ENCODE measurements around the gene WNT3A. TPM values are rescaled to one million over a fixed set of nuclear protein-coding genes. Genes with fewer than 3 reads are reported as not detected.

Gene WNT3A
- polyA plus RNA-seq, 3 donors, result 0.08 to 0.17 (median 0.14) TPM

DNA sequence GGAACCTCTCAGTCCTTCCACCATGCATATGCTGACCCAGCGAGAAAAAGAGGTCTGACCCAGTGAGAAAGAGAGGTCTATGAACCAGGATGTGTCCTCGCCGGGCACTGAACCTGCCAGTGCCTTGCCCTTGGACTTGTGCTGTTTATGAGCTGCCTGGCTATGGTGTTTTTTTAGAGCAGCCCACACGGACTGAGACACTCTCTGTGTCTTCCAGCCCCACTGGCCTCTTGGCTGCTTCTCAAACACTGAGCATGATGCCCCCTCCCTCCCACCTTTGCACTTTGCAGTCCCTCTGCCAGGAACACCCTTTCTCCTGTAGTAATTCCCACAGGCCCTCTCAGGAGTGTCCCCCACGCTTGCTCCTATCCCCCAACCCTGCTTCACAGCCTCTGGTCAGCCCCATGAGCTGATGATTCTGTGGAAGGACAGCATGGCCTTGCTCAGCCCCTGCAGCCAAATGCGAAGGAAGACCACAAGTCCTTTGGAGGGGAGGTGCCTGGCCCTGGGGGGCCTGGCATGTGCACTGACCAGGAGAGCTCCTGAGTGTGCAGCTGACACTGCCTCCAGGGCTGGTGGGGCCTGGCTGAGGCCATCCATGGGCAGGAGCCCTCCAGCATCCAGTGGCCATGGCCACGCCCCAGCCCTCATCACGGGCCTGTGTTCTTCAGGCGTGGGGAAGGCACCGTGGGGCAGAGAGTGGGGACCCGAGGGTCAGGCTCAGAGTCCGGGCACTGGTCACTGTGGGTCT is 23.8 kb downstream of the WNT3A start:
- no peak for DNase-seq (ENCODE audit: low read depth in 3 of 3, low spot score in 2 of 3)

GRCh38 chr1:228031276-228031995 is 24.6 kb downstream of the WNT3A start:
- DNase-seq (ENCODE audit: low read depth in 3 of 3, low spot score in 2 of 3), result no peak

- no peak for DNase-seq (ENCODE audit: low read depth in 3 of 3, low spot score in 2 of 3)
Observed at GRCh38 chr1:228032041-228032440, 25.2 kb downstream of the WNT3A start.

- DNase-seq (ENCODE audit: low read depth in 3 of 3, low spot score in 2 of 3), result no peak
Observed at GRCh38 chr1:228033376-228033775, 26.6 kb downstream of the WNT3A start.

DNA sequence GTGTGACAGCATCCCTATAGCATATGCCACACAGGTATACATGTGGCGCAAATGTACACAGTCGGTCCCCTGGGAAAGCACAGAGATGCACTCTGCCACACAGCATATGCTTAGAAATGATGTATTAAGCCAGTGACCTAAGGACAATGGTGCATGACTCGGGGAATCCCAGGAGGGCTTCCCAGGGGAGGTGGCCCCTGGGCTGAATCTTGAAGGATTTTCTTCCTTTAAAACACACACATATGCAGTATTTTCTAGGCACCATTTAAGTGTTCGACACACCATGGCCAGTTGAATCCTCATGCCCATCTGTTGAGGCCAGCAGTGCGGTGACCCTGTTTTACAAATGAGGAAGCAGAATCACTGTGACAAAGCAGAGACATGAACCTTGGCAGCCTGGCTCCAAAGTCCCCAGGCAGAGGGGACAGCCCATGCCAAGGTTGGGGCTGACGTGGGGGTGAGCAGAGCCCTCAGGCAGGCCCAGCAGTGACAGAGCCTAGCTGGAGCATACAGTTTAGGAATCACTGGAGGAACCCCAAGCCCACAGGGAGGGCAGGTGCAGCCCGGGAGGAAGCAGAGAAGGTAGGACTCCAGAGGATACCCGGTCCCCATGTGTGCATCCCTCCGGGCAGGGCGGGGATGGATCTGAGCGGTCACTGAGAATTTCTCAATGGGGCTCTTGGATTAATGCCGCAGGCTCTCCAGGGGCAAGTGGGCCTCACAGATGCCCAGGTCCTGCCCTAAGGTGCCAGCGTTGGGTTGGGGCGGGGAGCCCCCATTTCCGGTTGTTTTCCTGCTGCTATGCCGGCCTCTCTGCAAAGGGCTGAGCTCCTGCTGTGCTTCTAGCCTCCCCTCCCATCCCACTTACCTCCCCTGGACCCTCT is 28.4 kb downstream of the WNT3A start:
- no peak for DNase-seq (ENCODE audit: low read depth in 3 of 3, low spot score in 2 of 3)

GRCh38 chr1:228035844-228036243 is 29.0 kb downstream of the WNT3A start:
- no peak for DNase-seq (ENCODE audit: low read depth in 3 of 3, low spot score in 2 of 3)

DNA sequence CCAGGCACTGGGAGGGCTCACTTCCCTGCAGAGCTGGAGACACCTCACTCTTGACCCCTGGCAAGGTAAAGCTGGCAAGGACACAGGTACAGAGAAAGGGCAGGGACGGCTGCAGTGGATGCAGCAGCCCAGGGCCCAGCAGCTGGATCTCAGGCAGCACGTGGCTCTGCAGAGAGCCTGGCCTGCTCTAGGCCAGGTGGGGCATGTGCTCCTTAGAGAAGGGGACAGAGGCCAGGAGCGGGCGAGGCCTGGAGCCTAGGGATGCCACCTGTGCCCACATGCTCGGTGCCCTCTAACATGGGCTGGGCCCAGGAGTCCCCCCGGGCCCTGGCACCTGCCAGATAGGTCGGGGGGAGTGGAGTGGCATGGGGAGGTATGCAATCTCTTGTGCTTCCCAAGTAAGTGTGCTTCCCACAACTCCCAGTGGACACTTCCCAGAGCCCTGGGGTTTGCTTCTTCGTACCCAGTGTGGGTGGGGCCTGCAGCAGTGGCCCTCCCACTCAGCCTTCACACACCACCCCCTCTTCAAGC is 30.0 kb downstream of the WNT3A start:
- no peak for DNase-seq (ENCODE audit: low read depth in 3 of 3, low spot score in 2 of 3)

DNA sequence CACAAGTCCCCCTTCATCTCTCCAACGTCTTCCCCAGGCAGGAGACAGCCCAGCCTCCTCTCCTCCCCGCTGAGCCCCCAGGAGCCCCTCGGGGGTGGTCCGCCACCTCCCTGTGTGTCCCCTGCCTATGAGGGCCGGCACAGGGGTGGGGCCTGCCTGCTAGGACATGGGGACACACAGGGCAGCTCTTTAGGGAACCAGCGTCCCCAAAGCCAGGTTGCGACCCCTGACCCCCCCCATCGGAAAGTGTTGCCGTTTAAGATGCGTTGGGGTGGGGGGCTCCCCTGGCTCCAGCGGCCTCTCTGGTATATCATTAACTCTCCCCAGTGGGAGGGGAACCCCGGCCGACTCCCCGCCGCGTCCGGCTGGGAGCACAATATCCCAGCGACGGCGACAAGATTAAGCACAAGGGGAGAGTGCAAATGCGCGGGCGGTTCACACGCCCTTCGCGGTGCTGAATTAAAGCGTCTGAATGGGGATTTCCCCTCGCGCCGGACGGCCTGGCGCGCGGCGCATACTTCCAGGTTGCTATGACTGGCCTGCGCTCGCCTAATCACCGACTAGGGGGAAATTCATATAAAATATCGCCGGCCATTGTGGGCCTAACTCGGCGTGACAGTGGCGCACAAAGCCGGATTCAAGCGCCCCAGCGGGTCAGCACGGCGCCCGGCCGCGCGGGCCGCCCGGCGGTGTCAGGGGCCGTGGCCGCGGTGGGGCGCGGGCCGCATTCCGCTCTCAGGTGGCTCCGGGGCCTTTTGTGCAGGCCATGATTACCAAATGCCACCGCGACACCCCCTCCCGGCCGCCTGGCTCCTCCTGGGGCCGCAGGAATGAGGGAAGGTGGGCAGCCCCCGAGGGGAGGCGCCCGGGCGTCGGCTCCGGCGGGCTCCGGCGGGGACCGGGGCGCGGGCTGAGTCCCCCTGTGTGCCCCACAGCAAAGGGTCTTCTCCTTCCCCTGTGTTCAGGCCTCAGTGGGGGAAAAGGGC is 30.9 kb downstream of the WNT3A start:
- DNase-seq (ENCODE audit: low read depth in 3 of 3, low spot score in 2 of 3), result no peak

DNA sequence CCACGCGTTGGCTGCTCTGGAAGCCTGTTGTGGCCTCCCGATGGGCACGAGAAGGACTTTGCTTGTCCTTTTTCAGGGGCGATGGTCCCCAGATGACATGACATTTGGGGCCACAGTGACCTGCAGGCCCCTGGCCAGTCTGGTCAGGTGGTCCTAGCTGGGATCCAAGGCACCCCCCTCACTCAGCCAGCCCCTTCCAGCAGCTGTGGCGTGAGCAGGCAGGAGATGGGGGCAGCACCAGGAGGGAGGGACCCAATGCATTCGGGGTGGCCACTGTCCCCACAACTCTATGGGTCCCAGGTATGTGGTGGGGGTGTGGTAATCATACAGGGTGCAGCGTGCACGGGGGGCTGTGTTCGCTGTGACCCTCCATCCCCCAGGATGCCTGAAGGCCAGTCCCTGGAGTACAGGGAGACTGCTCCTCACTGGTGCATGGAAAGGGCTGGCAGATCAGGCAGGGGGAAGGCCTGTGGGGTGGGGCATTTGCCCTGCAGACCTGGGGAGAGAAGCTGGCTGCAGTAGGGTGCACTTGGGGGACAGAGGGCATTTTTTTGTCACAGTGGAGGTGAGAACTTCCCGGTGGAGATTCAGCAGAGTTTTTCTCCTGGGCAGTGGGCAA is 31.7 kb downstream of the WNT3A start:
- DNase-seq (ENCODE audit: low read depth in 3 of 3, low spot score in 2 of 3), result no peak

GRCh38 chr1:228039006-228039903 is 32.5 kb downstream of the WNT3A start:
- no peak for DNase-seq (ENCODE audit: low read depth in 3 of 3, low spot score in 2 of 3)

DNA sequence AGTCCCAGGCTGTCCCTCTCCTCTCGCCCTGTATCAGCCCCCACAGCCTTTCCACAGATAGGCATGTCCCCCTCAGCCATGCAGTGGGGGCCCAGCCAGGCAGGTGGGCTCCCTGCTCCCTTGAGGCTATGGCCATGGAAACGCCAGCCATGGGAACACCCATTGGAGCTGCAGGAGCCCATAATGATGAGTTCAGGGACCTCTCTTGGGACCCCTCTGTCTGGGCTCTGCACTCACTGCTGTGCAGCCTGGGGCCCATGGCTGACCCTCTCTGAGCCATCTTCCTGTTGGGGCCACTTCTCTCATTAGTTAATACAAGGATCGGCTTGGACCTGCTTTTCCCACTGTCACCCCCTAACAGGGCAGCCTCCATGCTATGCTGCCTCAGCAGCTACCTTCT is 33.2 kb downstream of the WNT3A start:
- no peak for DNase-seq (ENCODE audit: low read depth in 3 of 3, low spot score in 2 of 3)

- DNase-seq (ENCODE audit: low read depth in 3 of 3, low spot score in 2 of 3), result no peak
Observed at GRCh38 chr1:228041316-228041715, 34.5 kb downstream of the WNT3A start.

- no peak for DNase-seq (ENCODE audit: low read depth in 3 of 3, low spot score in 2 of 3)
Observed at GRCh38 chr1:228042508-228042907, 35.7 kb downstream of the WNT3A start.

GRCh38 chr1:228043281-228043848 is 36.6 kb downstream of the WNT3A start:
- no peak for DNase-seq (ENCODE audit: low read depth in 3 of 3, low spot score in 2 of 3)

DNA sequence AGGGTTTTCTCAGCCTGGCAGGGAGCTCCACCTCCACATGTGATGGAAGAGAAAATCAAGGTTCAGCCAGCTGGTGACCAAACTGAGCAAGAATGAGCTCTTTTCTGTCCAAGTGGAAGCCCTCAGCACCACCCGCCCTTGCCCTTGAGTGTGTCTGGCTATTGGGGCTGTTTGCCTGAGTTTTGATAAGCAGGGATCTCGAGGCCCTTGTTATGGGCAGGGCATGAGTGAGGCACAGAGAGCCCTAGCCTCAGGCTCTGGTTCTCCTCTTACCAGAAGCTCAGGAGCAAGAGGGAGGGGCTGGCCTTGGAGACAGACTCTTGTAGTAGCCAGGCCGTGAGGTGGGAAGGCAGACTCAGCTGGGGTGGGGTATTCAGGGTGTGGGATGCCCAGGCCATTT is 38.2 kb downstream of the WNT3A start:
- no peak for DNase-seq (ENCODE audit: low read depth in 3 of 3, low spot score in 2 of 3)

DNA sequence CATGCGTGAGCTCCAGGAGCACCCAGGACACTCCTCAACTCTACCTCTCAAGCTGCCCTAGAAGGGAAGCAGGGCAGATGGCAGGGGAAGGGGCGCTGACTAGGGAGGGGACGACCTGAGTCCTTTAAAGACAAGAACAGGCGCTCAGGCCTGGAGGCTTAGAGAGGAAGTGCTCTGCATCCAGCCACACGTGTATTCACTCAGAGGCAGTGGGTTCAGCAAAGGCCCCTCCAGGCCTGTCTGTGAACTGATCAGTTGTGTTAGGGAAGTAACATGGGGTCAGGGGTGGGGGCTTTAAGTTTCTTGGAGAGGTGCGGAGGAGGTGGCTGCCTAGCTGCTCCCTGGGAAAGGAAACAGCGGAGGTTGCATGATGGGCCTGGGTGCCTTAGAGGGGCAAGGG is 38.6 kb downstream of the WNT3A start:
- no peak for DNase-seq (ENCODE audit: low read depth in 3 of 3, low spot score in 2 of 3)

GRCh38 chr1:228045871-228046270 is 39.1 kb downstream of the WNT3A start:
- DNase-seq (ENCODE audit: low read depth in 3 of 3, low spot score in 2 of 3), result no peak
